Measurements from ENCODE around the gene TCF21.
"Not testable (repeated sequence)": the region's sequence is repeated elsewhere in the genome, so short reads cannot be mapped to it uniquely, and the experiment has no call there.

The TCF21 gene

DNA sequence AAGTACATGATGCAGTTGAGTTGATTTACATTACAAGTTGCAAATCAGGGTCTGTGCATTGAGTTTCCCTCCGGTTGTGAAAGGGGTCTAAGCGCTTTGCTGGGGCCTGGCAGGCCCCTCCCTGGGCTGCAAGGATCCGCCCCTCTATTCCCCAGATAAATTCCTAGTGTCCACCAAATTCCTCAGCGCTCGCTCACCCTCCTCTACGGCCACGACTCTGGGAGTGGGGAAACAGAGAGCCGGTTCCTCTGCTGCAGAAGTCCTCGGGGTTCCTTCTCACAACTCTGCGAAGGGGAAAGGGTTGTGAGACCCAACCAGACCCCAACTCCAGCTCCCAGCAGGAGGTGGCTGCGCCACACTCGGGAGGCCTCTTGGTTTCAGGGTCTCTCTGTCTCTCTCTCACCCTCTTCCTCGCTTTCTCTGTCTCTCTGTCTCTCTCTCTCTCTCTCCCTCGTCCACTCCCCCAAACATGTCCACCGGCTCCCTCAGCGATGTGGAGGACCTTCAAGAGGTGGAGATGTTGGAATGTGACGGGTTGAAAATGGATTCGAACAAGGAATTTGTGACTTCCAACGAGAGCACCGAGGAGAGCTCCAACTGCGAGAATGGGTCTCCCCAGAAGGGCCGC lies at the start of gene TCF21:
TSS of gene TCF21 (plus strand) at position 185 of the 628 bp plus-strand sequence. CDS start at position 470, 285 bp downstream.
- no peak for DNase-seq

DNA sequence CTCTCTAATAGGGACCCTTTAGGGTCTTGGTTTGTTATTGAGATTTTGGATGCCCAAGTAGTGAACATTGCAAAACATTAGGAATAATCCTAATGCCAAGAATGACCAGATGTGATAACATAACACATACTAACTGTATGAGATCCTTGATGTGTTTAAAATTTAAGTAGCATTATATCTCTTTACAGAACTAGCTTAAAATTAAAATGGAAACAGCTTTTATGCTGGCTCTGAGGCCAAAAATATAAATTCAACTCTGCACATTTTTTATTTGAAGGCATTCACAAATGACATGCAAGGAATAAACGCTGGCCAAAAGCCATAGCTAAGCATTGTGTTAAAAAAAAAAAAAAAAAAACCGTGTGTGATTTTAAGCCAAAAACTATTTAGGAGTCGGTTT lies 47.7 kb upstream of the TCF21 start:
- DNase-seq, result no peak

DNA sequence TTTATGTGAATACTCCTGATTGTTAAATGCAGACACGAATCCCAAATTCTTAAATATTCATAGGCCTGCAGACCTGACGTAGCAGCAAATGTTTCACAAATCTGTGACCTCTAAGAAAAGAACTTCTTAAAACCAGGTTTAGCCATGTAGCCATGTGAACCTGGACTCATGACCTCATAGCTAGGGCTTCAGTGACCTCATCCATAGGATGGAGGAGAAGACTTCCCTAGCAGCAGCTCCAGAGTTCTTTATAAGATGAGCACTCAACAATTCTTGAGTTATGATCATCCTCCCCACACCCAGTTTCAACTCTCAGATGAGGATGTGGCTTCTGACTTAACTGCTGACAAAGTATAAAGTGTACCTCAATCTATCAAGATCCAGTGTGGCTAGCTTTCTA lies 45.8 kb upstream of the TCF21 start:
- DNase-seq, result no peak

DNA sequence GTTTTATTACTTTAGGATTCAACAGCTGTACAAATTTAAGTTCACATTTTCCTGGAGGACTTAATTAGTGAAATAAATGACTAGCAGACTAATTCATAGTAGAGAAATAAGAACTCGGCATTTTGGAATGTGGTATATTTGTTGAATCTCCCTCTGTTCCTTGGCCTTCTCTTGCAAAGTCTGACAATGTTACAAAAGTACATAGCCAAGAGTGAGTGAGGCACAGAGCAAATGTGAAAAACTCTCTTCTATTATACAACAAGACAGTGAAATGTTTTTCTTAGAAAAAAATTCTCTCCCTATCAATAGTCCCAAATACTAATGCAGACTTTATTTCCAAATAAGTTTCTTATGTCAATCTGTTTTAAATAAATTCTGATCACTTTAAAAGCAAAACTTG lies 44.2 kb upstream of the TCF21 start:
- DNase-seq, result no peak

DNA sequence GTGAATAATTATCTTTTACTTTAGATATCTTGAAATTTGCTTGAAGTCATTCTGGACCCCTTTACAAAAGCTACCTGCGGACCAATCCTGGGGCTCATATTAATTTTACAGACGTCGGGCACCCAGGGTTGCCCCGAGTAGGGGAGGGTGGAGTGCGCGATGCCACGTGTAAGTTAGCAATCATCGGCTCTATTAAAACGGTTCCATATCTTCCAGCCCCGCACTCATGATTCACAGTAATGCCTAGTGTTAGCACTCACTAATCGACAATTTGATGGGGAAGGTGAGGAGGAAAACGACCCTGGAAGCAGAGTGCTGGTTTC lies 34.9 kb upstream of the TCF21 start:
- DNase-seq, result no peak

DNA sequence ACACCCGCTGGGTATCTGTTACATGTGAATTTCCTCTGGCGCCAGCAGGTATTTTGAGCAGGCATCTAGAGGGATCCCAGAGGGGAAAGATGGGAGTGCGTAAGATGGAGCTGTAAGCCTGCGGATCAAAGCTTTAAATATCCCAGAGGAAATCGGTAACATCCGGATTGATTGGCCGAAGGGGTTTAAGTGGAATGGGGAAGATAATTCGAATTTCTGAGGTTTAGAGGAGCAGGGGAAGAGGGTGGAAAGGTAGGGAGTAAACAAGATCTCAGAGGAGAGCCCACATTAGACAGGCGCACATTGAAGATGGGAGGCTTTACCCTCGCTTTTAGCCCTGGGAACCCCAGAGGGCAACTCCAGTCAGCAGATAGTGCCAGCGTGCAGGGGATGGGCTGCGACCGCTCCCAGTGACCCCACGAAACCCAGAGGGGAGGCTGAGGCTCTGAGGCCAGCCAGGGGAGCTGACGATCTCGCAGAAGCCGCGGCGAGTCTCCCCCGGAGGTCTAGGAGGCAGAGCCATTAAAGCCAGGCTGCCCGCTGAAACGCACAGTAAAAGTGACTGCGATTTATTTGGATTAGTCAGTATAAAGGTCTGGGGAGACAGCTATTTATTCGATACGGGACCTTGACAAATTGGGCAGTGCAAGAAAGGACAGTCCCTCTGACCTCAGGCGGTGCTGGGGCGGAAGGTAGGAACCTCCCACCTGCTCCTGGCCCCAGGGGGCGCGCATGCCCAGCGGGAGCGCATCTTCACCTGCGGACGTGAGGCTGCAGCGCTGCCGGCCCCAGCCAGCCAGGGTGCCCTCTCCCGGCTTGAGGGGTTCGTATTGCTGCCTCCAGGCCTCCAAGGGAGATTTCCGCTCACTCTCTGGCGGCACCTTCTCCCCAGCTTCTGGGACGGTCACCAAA lies 34.3 kb upstream of the TCF21 start:
- no peak for DNase-seq

DNA sequence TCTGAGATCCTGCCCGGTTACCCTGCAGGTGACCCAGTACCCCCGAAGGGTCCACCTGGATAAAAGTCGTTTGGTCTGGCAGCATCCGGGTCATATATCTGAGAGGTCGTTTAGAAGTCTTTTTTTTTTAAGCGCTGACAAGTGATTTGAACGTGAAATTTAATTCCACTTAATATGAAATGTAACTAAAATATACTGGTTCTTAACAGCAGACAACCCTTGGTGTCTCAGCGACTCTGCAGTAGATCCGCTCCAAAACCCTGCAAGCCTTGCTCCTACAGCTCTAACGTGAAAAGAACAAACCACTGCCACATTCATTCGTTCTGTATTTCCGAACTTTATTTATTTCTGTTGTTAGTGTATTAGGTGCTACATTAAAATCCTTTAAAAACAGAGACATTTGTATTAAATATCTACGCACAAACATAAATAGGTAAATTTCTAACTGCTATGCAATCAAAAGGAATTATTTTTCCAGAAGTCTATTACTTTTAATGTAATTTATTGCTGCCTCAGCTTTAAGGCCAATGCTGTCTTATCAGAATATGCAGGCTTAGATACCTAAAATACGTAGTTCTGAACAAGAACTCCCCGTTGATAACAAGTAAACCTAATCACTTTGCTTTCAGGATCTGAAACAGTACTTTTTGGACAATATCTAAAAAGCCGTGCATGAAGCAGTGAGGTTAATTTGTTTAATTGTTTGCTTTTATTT lies 33.5 kb upstream of the TCF21 start:
- DNase-seq, result no peak

DNA sequence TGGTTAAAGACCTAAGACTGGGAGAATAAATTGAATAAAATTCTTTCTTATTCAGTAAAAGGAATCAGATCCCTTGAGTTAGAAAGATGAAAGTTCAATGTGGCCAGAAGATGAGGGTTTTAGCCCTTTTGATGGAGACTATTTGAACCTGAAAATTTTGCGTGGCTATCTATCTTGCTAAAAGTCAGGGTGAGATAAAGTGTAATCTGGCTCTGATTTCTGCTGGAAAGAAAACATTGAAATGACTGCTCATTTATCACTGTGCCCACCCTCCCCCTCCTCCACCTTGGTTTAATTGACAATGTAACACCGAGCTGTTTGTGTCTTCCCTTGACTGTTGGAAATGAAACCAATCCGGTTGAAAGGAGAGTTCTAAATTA lies 32.9 kb upstream of the TCF21 start:
- DNase-seq, result no peak

DNA sequence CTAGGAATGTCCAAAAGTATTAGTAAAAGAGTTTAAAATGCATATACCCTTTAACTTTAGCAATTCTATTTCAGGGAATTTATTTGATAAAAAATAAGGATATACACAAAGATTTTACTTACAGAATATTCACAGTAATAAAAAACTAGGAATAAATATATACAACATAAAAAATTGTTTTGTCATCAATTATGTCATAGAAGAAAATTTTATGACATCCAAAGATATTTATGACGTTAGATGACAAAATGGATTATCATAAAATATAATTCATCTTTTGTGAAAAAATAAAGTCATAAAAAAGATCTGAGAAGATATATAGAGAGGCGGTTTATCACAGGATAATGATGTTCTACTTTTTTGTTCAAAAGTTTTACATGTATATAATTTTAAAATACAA lies 32.0 kb upstream of the TCF21 start:
- DNase-seq, result no peak

DNA sequence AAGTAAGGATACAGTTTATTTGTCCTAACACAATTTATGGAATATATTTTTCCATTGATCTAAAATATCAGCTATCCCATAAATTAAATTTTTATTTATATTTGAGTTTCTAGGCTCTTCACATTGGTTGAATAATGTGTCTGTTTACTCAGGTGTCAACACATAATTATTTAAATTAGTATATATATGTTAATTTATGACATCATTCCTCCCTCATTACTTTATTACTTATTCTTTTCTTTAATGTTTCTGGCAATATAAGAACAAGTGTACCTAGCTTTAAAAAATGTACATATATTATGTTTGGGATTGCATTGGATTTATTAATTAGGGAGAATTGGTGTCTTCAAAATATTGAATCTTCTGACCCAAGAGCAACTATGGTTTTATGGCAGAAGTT lies 31.2 kb upstream of the TCF21 start:
- DNase-seq, result no peak

DNA sequence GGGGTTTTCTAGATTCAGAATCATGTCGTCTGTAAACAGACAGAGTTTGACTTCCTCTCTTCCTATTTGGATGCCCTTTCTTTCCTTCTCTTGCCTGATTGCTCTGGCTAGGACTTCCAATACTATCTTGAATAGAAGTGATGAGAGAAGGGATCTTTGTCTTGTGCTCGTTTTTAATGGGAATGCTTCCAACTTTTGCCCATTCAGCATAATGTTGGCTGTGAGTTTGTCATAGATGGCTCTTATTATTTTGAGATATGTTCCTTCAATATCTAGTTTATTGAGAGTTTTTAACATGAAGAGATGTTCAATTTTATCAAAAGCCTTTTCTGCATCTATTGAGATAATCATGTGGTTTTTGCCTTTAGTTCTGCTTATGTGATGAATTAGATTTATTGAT lies 27.6 kb upstream of the TCF21 start:
- DNase-seq, result not testable (repeated sequence)

DNA sequence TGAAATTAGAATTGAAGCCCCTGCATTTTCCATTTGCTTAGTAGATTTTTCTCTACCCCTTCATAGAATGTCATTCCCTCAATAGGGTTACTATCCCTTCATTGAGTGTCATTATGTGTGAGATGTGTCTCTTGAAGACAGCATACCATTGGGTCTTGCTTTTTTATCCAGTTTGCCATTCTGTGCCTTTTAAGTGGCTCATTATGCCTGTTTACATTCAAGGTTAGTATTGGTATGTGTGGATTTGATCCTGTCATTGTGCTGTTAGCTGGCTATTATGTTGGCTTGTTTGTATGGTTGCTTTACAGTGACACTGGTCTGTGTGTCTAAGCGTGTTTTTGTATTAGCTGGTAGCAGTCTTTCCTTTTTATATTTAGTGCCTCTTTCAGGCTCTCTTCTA lies 25.7 kb upstream of the TCF21 start:
- no peak for DNase-seq

DNA sequence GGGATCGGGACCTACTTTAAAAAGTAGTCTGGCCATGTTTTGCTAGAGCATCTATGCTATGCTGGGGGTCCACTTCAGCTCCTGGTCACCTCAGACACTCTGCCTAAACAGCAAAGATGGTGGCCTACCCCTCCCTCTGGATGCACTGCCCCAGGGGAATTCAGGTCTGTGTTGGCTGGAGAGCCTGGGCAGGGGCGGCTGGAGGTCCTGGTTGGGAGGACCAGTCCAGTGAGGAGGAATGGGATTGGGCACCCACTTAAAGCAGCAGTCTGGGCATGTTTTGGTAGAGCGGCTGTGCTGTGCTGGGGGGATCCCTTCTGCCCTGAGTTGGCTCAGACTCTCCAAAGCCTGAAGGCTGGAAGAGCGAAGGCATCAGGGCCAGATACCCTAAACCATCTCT lies 23.2 kb upstream of the TCF21 start:
- DNase-seq, result no peak

DNA sequence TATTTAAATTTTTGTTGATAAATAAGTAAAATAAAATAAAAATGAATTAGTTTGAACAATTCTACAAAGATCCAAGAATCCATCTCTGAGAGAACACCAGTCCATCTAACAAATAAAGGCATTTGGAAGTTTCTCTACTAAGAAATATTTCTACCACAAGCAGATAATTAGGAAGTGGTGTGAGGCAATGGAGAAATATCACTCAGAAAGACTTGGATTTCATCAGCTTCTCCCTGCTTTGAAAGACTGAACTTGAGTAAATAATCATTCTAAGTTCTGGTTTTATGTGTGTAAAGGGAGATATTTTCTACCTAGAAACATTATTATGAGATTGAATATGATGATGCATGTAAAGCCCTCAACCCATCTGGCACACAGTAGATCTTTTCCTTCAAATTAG lies 17.8 kb upstream of the TCF21 start:
- DNase-seq, result no peak

DNA sequence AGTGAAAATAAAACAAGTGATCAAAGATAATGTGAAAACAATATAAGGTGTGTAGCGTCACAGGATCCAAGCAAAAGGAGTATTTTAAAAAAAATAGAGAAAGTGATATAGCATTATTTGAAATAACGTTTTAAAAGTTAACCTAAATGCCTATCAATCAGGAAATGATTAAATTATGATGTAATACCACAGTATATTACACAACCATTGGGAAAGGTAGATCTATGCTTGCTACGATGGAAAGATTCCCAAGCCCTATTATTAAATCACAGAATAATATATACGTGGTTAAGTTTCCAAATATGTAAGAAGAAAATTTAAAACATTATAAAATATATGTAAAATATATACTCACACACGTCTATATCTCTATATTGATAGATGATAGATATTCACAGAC lies 15.4 kb upstream of the TCF21 start:
- DNase-seq, result no peak

DNA sequence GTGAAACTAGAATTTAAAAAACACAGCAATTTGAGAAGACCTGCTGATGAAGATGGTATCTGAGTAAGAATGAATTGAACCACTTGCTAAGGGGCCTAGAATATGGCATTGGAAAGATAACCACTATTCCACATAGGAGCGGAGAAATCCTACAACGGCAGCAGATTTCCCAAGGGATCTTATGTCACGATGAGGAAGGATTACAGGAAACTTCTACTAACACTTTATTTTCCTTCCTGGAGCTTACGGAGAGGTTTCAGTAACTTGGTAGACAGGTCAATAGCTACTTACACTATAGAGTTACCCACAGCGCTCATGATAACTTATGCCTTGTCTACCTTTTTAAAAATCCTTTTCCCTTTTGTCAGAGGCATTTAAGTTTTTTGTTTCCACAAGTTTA lies 11.8 kb upstream of the TCF21 start:
- no peak for DNase-seq

DNA sequence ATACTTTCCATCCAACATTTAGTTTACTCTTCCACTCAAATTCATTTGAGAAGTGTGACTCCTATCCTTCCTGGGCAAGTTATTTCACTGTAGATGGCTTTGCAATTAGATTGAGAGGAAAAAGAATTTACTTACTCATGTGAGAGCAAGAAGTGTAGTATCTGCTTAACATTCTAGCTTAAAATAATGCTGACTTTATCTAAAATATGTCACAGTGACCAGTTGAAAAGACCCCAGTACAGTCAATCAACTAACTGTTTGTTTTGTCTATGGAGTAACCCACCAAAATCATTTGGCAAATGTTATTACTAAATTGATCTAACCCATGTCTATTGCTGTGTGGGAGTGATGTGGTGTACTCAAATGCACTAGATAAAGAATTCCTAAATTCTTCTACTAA lies 8.9 kb upstream of the TCF21 start:
- DNase-seq, result no peak

DNA sequence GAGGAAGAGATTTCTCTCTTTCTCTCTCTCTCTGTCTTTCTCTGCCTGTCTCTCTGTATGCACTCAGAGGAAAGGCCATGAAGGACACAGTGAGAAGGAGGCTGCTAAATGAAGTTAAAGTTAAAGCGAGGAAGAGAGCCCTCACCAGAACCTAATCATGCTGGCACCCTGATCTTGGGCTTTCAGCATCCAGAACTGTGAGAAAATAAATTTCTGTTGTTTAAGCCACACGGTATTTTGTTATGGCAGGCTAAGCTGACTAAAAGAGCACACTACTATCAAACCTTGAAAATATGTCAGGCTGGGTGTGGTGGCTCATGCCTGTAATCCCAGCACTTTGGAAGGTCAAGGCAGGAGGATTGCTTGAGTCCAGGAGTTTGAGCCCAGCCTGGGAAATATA lies 8.0 kb upstream of the TCF21 start:
- no peak for DNase-seq

DNA sequence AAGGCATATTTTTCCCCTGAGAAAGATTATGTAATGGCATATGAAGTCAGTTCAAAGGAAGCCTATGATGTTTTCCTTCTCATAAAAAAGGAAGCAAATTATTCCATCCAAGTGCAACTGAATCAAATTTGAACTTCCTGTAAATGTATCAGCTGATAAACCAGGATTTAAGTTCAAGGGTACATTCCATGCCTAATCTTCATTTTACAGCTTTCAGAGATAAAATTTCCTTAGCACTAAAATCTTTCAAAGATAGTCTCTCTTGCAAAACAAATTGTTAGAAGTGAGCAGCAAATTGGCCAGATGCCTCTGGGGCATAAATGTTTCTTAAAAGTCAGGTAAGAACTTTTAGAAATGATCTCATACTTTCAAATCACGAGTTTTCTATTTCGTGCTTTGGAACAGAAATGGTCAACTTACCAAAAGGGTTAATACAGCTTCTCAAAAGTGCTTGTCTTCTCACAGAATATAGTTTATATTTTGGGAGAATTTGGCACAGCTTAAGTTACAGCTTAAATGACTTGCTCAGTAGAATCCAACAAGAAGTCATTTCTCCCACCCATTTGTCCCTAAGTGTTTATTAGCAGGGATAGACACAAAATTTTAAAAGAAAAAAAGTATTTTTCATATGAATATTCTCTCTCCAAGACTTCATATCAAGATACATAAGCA lies 2.7 kb upstream of the TCF21 start:
- no peak for DNase-seq

DNA sequence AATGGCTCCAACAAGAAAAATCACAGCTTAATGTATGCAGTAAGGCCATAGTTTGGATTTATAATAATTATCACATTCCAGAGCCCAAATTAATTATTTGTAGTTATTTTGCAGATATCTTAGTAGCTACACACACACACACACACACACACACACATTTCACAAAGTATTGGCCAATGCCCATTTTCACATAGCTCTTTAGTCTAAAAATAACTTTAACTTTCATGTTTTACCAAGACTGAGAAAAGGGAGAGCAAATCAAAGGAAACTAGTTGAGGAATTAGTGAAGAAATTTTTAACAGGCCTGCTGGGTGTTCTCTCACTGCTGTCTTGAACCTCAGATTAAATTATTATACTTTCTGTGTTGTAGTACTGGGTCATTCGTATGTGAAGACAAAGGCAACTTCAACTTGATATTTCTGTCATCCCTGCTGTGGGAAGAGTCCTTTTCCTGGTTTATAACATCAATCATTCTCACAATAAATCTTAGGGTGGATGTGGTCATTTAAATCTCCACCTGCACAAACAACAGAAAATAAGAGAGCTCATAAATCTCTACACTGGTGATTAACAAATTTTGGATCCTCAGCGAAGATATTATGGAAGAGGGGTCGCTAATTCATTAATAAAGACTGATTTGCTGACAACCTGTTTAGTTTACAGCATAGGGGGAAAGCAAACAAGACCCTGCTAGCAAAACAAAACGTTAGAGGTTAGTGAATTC lies 1.6 kb upstream of the TCF21 start:
- no peak for DNase-seq

DNA sequence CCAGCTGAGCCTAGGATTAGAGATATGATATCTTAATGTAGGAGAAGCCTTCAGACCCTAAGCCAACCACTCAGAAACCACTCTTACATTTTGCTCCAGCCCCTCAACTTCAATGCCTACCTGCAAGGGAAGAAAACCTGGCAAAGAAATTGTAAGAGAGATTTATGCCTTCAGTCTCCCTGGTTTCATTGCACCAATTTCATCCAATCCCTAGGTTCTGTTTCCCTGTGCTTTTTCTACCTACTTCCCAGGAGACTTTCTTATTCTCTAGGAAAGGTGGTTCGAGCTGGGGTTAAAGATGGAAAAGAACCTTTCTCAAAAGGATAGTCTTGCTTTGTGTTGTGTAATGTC lies 1.1 kb upstream of the TCF21 start:
- no peak for DNase-seq

DNA sequence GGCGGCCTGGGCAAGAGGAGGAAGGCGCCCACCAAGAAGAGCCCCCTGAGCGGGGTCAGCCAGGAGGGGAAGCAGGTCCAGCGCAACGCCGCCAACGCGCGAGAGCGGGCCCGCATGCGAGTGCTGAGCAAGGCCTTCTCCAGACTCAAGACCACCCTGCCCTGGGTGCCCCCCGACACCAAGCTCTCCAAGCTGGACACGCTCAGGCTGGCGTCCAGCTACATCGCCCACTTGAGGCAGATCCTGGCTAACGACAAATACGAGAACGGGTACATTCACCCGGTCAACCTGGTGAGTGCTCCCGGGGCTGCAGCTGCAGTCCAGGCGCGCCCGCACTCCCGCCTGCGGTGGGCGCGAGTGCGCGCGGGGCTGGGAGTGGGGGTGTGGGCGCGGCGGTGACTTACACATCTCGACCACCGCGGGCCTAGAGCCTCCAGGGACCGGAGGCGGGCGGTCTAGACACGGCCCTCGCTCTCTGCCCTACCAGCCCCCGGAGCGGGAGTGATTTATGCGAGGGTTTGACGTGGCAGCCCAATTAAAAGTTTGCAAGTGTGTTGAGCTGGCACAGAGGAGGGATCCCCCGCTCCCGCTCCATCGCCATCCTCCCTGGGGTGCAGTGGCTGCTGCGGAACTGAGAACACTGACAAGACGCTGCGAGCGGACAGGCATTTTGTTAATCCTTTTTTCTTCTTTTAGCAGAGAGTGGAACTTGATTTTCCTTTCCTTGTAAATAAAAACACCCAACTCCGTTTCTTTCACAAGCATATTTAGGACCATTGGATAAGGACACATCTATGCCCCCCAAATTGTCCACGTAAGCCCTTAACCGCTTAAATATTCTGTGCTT lies 867 bp downstream of the TCF21 start:
- no peak for DNase-seq
